OCI-LY1 (cell line): Measurements from ENCODE around the gene MAZ.
"Not testable (repeated sequence)": the region's sequence is repeated elsewhere in the genome, so short reads cannot be mapped to it uniquely, and the experiment has no call there.

Experiments
- H2AFZ ChIP-seq: fragments of 200-600 bp; sonication (generic), shearing (Covaris generic); 2 replicates; pipeline ENCODE4 v1.6.0; 2014; ENCODE audit warnings: antibody characterized with exemption, mild to moderate bottlenecking, low read length
- H3F3A ChIP-seq: fragments of 200-600 bp; sonication (generic), shearing (Covaris generic); 2 replicates; pipeline ENCODE4 v1.6.0; 2014; ENCODE audit warnings: mild to moderate bottlenecking, antibody characterized with exemption, low read length, moderate library complexity; ENCODE audit not compliant: insufficient read depth
- H3K27ac ChIP-seq: fragments of 200-600 bp; sonication (generic); 2 replicates; pipeline ENCODE4 v1.5.1; 2014; ENCODE audit warnings: low read length, mixed run types, mild to moderate bottlenecking, low read depth; ENCODE audit not compliant: poor library complexity, severe bottlenecking
- H3K27me3 ChIP-seq: fragments of 200-600 bp; sonication (generic); 2 replicates; pipeline ENCODE4 v1.6.0; 2014; ENCODE audit warnings: antibody characterized with exemption, mild to moderate bottlenecking, low read length, moderate library complexity; ENCODE audit not compliant: insufficient read depth
- H3K36me3 ChIP-seq: fragments of 200-600 bp; sonication (generic); 2 replicates; pipeline ENCODE4 v1.6.1; 2014; ENCODE audit warnings: mild to moderate bottlenecking, antibody characterized with exemption, low read length, moderate library complexity, mixed read lengths; ENCODE audit not compliant: insufficient read depth
- H3K4me1 ChIP-seq: fragments of 200-600 bp; sonication (generic); 2 replicates; pipeline ENCODE4 v1.5.1; 2014; ENCODE audit warnings: mild to moderate bottlenecking, low read length, moderate library complexity; ENCODE audit not compliant: insufficient read depth, severe bottlenecking
- H3K4me2 ChIP-seq: fragments of 200-600 bp; sonication (generic), shearing (Covaris generic); 2 replicates; pipeline ENCODE4 v1.6.1; 2014; ENCODE audit warnings: low read length
- H3K4me3 ChIP-seq: fragments of 200-600 bp; sonication (generic); 2 replicates; pipeline ENCODE4 v1.5.1; 2014; ENCODE audit warnings: low read length, low read depth, mild to moderate bottlenecking, mixed read lengths; ENCODE audit not compliant: poor library complexity, severe bottlenecking
- H3K79me2 ChIP-seq: fragments of 200-600 bp; shearing (Covaris generic); 2 replicates; pipeline ENCODE4 v1.6.1; 2016; ENCODE audit warnings: mixed run types, low read length, mixed read lengths; ENCODE audit not compliant: insufficient read depth
- H3K9ac ChIP-seq: fragments of 200-600 bp; sonication (generic), shearing (Covaris generic); 2 replicates; pipeline ENCODE4 v1.6.1; 2014; ENCODE audit warnings: mild to moderate bottlenecking, low read length, mixed read lengths
- H3K9me2 ChIP-seq: fragments of 200-600 bp; sonication (generic), shearing (Covaris generic); 2 replicates; pipeline ENCODE4 v1.6.1; 2014; ENCODE audit warnings: low read depth, mild to moderate bottlenecking, low read length, mixed read lengths
- H3K9me3 ChIP-seq: fragments of 200-600 bp; shearing (Covaris generic); 2 replicates; pipeline ENCODE4 v1.6.1; 2014; ENCODE audit warnings: low read length, mixed read lengths
- H4K20me1 ChIP-seq: fragments of 200-600 bp; sonication (generic), shearing (Covaris generic); 2 replicates; pipeline ENCODE4 v1.6.0; 2016; ENCODE audit warnings: mild to moderate bottlenecking, low read length; ENCODE audit not compliant: insufficient read depth
- EZH2 ChIP-seq: fragments of 200-600 bp; sonication (generic), shearing (Covaris generic); IDR thresholded peaks from 2 replicates; pipeline ENCODE4 v1.8.0; 2017; ENCODE audit warnings: borderline replicate concordance, mixed run types, mild to moderate bottlenecking, antibody characterized with exemption, low read length, moderate library complexity, mixed read lengths
- TF ChIP-seq, protein P1 (sequence below): fragments of 200-600 bp; sonication (generic), shearing (Covaris generic); IDR thresholded peaks from 2 replicates; pipeline ENCODE4 v1.5.1; 2017; ENCODE audit warnings: mild to moderate bottlenecking, antibody characterized with exemption, low read length, moderate library complexity, mixed read lengths

Gene MAZ

GRCh38 chr16:29769507-29769906 is 36.8 kb upstream of the MAZ start:
- Histone ChIP-seq H3K4me1 (no peaks in the 10 kb centered on the region), H3K9me3 (no peaks in the 10 kb centered on the region), H3K27ac (no peak overlapping the region), H2AFZ (no peak overlapping the region), H3K36me3 (no peaks in the 10 kb centered on the region), H3K4me3 (no peak overlapping the region), H3F3A (no peaks in the 10 kb centered on the region), H3K4me2 (no peak overlapping the region), H3K27me3 (no peaks in the 10 kb centered on the region), H3K79me2 (no peaks in the 10 kb centered on the region), H3K9me2 (no peaks in the 10 kb centered on the region), H4K20me1 (no peaks in the 10 kb centered on the region), H3K9ac (no peak overlapping the region)
- TF ChIP-seq, protein P1, sequence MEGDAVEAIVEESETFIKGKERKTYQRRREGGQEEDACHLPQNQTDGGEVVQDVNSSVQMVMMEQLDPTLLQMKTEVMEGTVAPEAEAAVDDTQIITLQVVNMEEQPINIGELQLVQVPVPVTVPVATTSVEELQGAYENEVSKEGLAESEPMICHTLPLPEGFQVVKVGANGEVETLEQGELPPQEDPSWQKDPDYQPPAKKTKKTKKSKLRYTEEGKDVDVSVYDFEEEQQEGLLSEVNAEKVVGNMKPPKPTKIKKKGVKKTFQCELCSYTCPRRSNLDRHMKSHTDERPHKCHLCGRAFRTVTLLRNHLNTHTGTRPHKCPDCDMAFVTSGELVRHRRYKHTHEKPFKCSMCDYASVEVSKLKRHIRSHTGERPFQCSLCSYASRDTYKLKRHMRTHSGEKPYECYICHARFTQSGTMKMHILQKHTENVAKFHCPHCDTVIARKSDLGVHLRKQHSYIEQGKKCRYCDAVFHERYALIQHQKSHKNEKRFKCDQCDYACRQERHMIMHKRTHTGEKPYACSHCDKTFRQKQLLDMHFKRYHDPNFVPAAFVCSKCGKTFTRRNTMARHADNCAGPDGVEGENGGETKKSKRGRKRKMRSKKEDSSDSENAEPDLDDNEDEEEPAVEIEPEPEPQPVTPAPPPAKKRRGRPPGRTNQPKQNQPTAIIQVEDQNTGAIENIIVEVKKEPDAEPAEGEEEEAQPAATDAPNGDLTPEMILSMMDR: no peak
- TF ChIP-seq EZH2: no peak

DNA sequence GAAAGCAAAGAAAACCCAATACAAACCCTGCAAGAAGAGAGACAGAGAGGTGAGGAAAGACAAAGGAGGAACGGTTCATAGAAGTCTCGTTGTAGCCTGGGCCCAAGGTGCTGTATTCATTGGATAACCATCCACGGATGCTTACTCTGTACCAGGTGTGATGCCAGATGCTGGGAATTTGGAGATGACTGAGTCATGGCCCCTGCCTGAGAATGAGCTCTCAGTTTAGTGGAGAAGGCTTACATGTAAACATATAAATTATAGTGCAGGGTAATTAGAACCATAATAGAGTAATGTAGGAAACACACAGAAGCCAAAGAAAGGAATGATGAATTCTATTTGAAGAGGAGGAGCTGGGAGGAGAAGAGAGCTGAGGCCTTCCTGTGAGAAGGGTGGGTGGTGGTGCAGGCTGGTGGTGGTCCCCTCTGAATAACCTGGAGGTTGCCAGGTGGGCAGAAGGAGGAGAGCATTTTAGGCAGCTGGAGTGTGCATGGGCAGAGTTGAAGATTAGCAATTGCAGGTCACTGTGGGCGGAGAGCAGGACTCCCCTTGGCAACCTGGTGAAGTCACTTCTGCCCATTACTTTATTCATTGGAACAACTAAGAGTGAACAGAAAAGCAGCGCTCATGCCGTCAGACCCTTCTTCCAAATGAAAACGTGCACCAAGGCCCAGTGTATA is 35.9 kb upstream of the MAZ start:
- Histone ChIP-seq H3K27me3 (no peaks in the 10 kb centered on the region), H3K4me2 (no peak overlapping the region), H3K9me2 (no peaks in the 10 kb centered on the region), H3K9me3 (no peaks in the 10 kb centered on the region), H3K79me2 (no peaks in the 10 kb centered on the region), H3K9ac (no peak overlapping the region), H3K36me3 (no peaks in the 10 kb centered on the region), H3K4me3 (no peak overlapping the region), H2AFZ (no peak overlapping the region), H3K27ac (no peak overlapping the region), H3F3A (no peaks in the 10 kb centered on the region), H4K20me1 (no peaks in the 10 kb centered on the region), H3K4me1 (no peaks in the 10 kb centered on the region)
- TF ChIP-seq EZH2: no peak
- TF ChIP-seq, protein P1: no peak

GRCh38 chr16:29772330-29772729 is 34.0 kb upstream of the MAZ start:
- H3K4me1 ChIP-seq, H4K20me1 ChIP-seq, H2AFZ ChIP-seq, H3K27me3 ChIP-seq, H3K79me2 ChIP-seq, H3K9me3 ChIP-seq, H3K4me3 ChIP-seq, H3K9me2 ChIP-seq, H3K36me3 ChIP-seq, H3K9ac ChIP-seq, H3K27ac ChIP-seq, H3F3A ChIP-seq, H3K4me2 ChIP-seq: not testable (repeated sequence)

- no peaks in the 10 kb centered on the region for H3K36me3 ChIP-seq
- no peaks in the 10 kb centered on the region for H3F3A ChIP-seq
- H3K4me3 ChIP-seq: no peak overlapping the region
- no peak for TF ChIP-seq EZH2
- TF ChIP-seq, protein P1: no peak
- no peaks in the 10 kb centered on the region for H3K9me2 ChIP-seq
- no peak overlapping the region for H3K27ac ChIP-seq
- no peaks in the 10 kb centered on the region for H3K27me3 ChIP-seq
- no peaks in the 10 kb centered on the region for H3K79me2 ChIP-seq
- H2AFZ ChIP-seq: no peak overlapping the region
- H3K9ac ChIP-seq: no peak overlapping the region
- H3K9me3 ChIP-seq: no peaks in the 10 kb centered on the region
- no peaks in the 10 kb centered on the region for H4K20me1 ChIP-seq
- H3K4me1 ChIP-seq: no peaks in the 10 kb centered on the region
- no peak overlapping the region for H3K4me2 ChIP-seq
Observed at GRCh38 chr16:29774730-29775129, 31.6 kb upstream of the MAZ start.
